Measurements from ENCODE around the gene RUSC1.

DNA sequence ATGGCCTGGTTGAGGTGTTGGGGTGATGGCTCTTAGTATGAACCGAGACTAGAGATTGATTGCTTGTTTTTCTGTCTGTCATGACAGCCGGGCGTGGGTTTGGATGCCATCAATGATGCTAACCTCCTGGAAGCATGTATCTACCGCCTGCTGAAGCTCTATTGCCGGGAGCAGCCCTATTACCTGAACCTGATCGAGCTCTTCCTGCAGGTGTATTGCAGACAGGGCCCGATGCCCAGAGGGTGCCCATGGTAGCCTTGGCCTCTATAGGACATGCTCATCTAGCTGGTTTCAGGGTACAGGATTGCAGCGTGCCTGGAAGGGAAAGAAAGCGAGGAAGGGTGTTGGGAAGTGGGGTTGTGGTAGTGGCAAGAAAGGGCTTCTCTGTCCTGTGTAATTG lies 2.6 kb upstream of the RUSC1 start:
- TF ChIP-seq, protein P1, sequence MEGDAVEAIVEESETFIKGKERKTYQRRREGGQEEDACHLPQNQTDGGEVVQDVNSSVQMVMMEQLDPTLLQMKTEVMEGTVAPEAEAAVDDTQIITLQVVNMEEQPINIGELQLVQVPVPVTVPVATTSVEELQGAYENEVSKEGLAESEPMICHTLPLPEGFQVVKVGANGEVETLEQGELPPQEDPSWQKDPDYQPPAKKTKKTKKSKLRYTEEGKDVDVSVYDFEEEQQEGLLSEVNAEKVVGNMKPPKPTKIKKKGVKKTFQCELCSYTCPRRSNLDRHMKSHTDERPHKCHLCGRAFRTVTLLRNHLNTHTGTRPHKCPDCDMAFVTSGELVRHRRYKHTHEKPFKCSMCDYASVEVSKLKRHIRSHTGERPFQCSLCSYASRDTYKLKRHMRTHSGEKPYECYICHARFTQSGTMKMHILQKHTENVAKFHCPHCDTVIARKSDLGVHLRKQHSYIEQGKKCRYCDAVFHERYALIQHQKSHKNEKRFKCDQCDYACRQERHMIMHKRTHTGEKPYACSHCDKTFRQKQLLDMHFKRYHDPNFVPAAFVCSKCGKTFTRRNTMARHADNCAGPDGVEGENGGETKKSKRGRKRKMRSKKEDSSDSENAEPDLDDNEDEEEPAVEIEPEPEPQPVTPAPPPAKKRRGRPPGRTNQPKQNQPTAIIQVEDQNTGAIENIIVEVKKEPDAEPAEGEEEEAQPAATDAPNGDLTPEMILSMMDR (IDR thresholded peaks at IDR 0.05): no peak
- no peak for TF ChIP-seq EZH2 (IDR thresholded peaks at IDR 0.05; ENCODE audit: borderline replicate concordance, insufficient read depth, low read depth, low read length, poor library complexity, severe bottlenecking)
